GM13976 (cell line): ENCODE results near the gene MYOCOS.

Experiments used
- DNase-seq: peaks from one replicate; pipeline ENCODE4 v3.0.0; 2012; ENCODE audit warnings: low spot score
- in situ Hi-C: fragments of 300-500 bp; cut with MboI; formaldehyde crosslinking; loops from one replicate; pipeline ENCODE4 v1.12.0; 2022; ENCODE audit warnings: low sequenced_read_pairs, mixed read lengths, inconsistent platforms; ENCODE audit not compliant: unreplicated experiment
- TF ChIP-seq, protein P1 (sequence below): IDR thresholded peaks from 2 replicates; pipeline ENCODE4 v1.5.1; 2012; ENCODE audit warnings: borderline replicate concordance, mild to moderate bottlenecking; ENCODE audit not compliant: insufficient read depth; ENCODE audit errors: extremely low read depth, missing control alignments, control extremely low read depth

The MYOCOS gene

DNA sequence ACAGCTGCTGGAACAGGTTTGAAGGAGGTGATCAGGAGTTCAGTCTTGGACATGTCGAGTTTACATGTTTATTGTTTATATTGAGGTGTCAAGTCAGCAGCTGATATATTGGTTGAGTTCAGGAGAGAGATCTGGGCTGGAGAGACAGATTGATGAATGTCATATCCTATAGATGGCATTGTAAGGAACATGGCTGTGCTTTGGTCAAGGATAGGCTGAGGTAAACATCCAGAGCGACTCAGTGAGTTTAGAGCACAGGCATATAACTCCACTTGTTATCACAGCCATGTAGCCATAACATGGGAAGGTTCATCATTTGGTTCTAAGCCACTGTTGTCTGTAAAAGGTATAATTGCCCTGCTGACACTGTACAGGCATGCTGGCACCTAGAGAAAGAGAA is 5.5 kb upstream of the MYOCOS start:
- no peak for DNase-seq
- in situ Hi-C loops: no loop called here
- TF ChIP-seq, protein P1, sequence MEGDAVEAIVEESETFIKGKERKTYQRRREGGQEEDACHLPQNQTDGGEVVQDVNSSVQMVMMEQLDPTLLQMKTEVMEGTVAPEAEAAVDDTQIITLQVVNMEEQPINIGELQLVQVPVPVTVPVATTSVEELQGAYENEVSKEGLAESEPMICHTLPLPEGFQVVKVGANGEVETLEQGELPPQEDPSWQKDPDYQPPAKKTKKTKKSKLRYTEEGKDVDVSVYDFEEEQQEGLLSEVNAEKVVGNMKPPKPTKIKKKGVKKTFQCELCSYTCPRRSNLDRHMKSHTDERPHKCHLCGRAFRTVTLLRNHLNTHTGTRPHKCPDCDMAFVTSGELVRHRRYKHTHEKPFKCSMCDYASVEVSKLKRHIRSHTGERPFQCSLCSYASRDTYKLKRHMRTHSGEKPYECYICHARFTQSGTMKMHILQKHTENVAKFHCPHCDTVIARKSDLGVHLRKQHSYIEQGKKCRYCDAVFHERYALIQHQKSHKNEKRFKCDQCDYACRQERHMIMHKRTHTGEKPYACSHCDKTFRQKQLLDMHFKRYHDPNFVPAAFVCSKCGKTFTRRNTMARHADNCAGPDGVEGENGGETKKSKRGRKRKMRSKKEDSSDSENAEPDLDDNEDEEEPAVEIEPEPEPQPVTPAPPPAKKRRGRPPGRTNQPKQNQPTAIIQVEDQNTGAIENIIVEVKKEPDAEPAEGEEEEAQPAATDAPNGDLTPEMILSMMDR: no peak

- TF ChIP-seq, protein P1: no peak
- DNase-seq: no peak
- in situ Hi-C loops: no loop called here
Measured at GRCh38 chr1:171623651-171624331, 1.7 kb downstream of the MYOCOS start.

GRCh38 chr1:171625225-171625624 is 3.2 kb downstream of the MYOCOS start:
- TF ChIP-seq, protein P1: no peak
- in situ Hi-C loops: no loop called here

DNA sequence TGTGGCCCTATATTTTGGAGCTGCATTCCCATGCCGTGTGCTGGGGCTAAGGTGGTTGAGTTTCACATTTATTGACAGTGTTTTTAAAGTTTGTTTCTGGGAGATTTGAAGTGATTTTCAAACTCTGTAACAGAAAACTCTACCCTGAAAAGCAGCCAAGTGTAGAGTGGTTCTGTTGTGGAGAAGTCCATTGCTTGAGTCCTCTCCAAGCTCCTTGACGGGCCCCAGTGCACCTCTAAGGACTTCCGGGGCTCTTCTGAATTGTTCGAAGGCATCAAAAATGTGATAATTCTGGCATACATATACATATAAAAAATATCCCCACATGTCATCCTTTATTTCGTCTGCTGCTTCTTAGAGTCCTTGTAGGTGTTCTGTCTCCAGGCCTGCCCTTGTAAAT is 5.0 kb downstream of the MYOCOS start:
- no peak for DNase-seq
- TF ChIP-seq, protein P1: no peak
- in situ Hi-C loops: no loop called here

More at GRCh38 chr1:171625225-171625624, 3.2 kb downstream of the MYOCOS start:
- no peak for DNase-seq

DNA sequence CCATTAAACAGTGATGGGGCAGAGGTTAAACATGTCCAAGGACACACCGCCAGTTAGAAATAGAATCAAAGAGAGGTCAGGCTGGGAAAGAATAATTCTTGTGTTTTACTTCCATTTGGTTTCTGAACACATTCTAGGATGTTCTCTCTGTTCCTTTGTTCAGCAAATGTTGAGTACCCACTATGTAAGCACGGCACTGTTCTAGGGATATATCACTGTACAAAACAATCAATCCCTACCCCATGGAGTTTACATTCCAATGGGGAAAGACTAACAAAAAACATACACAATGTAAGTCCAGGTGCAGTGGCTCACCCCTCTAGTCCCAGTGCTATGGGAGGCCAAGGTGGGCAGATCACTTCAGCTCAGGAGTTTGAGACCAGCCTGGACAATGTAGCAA is 6.2 kb downstream of the MYOCOS start:
- TF ChIP-seq, protein P1: no peak
- in situ Hi-C loops: no loop called here
- DNase-seq: no peak

DNA sequence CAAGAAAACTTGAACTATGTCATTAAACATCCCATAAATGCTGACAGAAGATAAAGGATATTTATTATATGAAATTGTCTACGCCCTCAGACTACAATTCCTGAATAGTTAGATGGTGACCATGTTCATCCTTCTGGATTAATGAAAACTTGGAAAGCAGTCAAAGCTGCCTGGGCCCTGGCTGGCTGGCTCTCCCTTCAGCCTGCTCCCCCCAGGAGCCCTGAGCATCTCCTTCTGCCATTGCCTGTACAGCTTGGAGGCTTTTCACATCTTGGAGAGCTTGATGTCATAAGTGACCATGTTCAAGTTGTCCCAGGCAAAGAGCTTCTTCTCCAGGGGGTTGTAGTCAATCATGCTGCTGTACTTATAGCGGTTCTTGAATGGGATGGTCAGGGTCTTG is 13.6 kb downstream of the MYOCOS start:
- TF ChIP-seq, protein P1: no peak
- no peak for DNase-seq

More for the DNA sequence above, 13.6 kb downstream of the MYOCOS start:
- in situ Hi-C loops: no loop called here
